Measurements from ENCODE around the gene LILRB2.

Gene LILRB2

DNA sequence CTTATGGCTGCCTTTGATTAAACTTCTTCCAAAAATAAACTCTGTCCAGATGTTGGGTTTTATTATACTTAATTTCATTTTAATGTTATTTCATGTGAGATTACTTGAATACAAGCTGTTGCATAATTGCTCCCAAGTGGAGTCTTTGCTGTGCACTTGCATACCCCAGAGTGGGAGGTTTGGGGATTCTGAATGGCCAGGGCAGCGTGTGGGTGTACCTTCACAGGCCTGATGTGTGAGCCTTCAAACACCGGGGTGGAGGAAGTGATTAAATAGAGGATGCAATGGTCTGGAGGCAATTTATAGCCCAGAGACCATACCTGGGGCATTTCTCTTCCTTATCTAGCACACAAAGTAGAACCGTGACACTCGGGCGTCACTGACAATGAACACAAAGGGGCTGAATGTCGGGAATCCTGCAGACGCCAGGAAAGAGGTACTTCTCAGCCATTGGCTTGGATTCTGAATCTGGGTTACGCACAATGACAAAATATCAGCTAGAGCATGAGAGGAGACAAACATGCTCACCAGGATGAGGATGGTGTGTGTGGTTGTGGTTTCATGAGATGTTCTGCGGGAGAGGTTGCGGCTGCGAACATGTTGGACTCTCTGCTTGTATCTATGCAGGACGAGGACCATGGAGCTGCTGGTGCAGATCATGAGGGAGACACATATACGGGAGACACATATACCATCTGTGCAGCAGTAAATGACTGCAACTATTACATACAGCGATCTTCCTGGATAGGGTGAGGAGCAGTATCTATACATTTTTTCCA is 39.2 kb upstream of the LILRB2 start:
- DNase-seq (ENCODE audit: low read depth): no peak
- H3K4me3 ChIP-seq (ENCODE audit: control insufficient read depth, low read depth, low read length): no peak overlapping the region
- TF ChIP-seq, protein P1, sequence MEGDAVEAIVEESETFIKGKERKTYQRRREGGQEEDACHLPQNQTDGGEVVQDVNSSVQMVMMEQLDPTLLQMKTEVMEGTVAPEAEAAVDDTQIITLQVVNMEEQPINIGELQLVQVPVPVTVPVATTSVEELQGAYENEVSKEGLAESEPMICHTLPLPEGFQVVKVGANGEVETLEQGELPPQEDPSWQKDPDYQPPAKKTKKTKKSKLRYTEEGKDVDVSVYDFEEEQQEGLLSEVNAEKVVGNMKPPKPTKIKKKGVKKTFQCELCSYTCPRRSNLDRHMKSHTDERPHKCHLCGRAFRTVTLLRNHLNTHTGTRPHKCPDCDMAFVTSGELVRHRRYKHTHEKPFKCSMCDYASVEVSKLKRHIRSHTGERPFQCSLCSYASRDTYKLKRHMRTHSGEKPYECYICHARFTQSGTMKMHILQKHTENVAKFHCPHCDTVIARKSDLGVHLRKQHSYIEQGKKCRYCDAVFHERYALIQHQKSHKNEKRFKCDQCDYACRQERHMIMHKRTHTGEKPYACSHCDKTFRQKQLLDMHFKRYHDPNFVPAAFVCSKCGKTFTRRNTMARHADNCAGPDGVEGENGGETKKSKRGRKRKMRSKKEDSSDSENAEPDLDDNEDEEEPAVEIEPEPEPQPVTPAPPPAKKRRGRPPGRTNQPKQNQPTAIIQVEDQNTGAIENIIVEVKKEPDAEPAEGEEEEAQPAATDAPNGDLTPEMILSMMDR (IDR thresholded peaks at IDR 0.05; ENCODE audit: control insufficient read depth, insufficient read depth, low read depth, low read length, missing control alignments): no peak

DNA sequence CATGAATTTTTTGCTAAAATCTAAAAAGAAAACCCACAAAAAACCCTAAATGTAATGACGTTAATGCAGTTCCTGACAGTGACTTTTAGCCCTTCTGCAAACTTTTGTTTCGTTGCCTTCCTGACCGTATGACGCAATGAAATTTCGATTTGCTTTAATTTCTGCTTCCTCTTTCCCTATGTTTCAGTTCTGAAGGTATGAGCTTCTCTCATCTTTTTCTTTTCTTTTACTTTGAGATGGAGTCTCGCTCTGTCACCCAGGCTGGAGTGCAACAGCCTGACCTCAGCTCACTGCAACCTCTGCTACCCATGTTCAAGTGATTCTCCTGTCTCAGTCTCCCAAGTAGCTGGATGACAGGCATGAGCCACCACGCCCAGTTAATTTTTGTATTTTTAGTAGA is 38.1 kb upstream of the LILRB2 start:
- H3K4me3 ChIP-seq (ENCODE audit: control insufficient read depth, low read depth, low read length): no peak overlapping the region
- TF ChIP-seq, protein P1 (IDR thresholded peaks at IDR 0.05; ENCODE audit: control insufficient read depth, insufficient read depth, low read depth, low read length, missing control alignments): no peak
- DNase-seq (ENCODE audit: low read depth): no peak

DNA sequence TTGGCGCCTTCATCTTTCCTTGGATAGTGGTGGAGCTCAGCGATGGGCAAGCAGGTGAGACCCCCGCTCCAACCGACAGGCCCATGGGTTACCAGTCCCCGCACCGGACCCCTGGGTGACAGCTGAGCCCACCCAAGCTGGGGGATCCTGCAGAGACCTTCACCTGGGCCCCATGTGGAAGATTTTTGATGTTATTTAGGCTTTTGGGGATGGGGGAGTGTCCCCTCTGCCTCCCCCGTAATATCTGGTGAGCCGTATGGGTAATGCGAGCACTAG is 37.0 kb upstream of the LILRB2 start:
- TF ChIP-seq, protein P1 (IDR thresholded peaks at IDR 0.05; ENCODE audit: control insufficient read depth, insufficient read depth, low read depth, low read length, missing control alignments): no peak
- DNase-seq (ENCODE audit: low read depth): no peak
- H3K4me3 ChIP-seq (ENCODE audit: control insufficient read depth, low read depth, low read length): no peak overlapping the region

DNA sequence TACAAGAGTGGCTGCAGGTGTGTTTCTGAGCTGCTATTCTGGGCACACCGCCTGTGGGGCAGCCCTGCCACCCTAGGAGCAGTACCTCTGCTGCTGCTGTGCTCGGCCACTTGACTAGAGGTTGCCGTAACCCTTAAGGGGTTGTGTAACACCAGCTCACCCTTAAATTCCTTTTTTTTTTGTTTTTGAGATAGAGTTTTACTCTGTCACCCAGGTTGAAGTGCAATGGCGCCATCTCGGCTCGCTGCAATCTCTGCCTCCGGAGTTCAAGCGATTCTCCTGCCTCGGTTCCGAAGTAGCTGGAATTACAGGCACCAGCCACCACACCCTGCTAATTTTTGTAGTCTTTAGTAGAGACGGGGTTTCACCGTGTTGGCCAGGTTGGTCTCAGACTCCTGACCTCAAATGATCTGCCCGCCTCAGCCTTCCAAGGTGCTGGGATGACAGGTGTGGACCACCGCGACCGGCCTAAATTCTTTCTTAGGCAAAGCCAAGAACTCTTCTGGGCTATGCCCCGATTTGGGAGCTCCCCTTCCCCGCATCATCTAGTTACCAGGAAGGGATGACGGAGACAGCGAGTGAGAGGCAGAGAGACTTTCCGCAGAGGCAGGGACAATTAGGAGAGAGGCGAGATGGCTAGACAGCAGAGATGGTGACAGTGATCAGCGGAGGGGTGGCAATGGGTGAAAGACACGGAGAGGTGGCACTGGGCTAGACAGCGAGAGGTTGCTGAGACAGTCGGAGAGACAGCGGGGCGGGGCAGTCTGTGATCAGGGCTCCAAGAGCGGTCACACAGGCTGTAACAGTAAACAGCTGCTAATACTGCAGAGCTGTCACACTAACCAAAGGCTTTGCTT is 36.4 kb upstream of the LILRB2 start:
- TF ChIP-seq, protein P1 (IDR thresholded peaks at IDR 0.05; ENCODE audit: control insufficient read depth, insufficient read depth, low read depth, low read length, missing control alignments): no peak
- H3K4me3 ChIP-seq (ENCODE audit: control insufficient read depth, low read depth, low read length): no peak overlapping the region
- DNase-seq (ENCODE audit: low read depth): no peak

DNA sequence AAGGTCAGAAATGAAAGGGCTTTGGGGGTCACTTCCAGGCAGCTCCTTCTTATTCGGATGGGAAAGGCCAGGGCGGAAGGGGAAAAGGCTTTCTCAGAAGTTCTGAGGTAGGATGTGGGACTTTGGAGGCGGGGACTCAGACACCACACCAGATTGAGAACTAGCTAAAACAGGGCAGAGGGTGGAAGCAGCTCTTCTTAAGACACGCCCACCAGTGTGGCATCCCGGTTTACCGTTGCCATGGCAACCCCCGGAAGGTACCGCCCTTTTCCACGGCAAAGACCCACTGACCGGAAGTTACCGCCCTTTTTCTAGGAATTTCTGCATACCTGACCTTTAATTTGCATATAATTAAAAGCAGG is 35.8 kb upstream of the LILRB2 start:
- H3K4me3 ChIP-seq (ENCODE audit: control insufficient read depth, low read depth, low read length): no peak overlapping the region
- no peak for DNase-seq (ENCODE audit: low read depth)
- TF ChIP-seq, protein P1 (IDR thresholded peaks at IDR 0.05; ENCODE audit: control insufficient read depth, insufficient read depth, low read depth, low read length, missing control alignments): no peak

DNA sequence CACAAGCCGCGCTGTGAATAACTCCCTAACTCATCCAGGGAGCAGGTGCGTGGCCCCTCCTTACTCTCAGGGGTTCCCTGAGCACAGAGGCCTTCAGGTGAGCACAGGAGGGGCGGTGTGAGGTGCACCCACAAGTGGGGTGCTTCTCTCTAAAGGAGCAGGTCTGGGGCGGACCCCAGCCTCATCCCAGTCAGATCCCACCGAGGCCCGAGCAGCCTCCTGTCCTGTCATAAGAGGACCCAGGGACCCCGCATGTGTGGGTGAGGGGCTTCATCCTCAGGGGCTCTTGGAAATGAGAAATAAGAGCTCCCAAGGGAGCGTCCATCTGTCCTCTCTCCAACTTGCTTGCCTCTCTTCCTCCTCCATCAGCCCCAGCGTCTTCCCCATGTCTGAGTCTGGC is 35.0 kb upstream of the LILRB2 start:
- TF ChIP-seq, protein P1 (IDR thresholded peaks at IDR 0.05; ENCODE audit: control insufficient read depth, insufficient read depth, low read depth, low read length, missing control alignments): no peak
- no peak for DNase-seq (ENCODE audit: low read depth)
- no peak overlapping the region for H3K4me3 ChIP-seq (ENCODE audit: control insufficient read depth, low read depth, low read length)
